Heart left ventricle (tissue), 13 donors: ENCODE results near the gene MAFG.

Experiments used
- POLR2A ChIP-seq, 2 donors: fragments of 450-650 bp; IDR thresholded peaks; one replicate each; pipeline ENCODE4 v1.6.1; 2017; ENCODE audit warnings: antibody characterized with exemption in 2 of 2, mild to moderate bottlenecking in 2 of 2, moderate library complexity in 2 of 2
- TF ChIP-seq, protein P1 (sequence below), 12 donors: fragments of 200-600 bp; sonication (generic) in 4 of 12; IDR thresholded peaks; one replicate each; pipeline versions ENCODE4 v1.5.0 to v1.8.0; 2018 to 2022; ENCODE audit warnings: antibody characterized with exemption in 12 of 12, mild to moderate bottlenecking in 5 of 12
- donor health status: ischemic (EF 13 %, LVEDD 7.1; RV severe dilation, severe dysfunction).
- donor health status: DM: no; HTN: yes; CAD: no.
- donor health status: DM: no; HTN: no; CAD: no.
- donor health status: ischemic (EF 25% LVEDD 6.9; RV normal size, moderate dysfunction).
- donor health status: ischemic (EF 25% LVEDD 5.7; RV mildly dilated, moderate dysfunction).
- donor health status: ischemic (EF 35%, LVEDD 5.7; RV mildly dilated, moderate dysfunction).
- donor health status: nonischemic (EF 11% LVEDD 7.7; RV severe dilation, severe dysfunction).
- donor health status: DM: yes; HTN: yes; CAD: no.
- donor health status: PGD.
- donor health status: ischemic (EF 29% LVEDD 5.4; RV normal size, mild dysfunction).
- donor health status: nonischemic (EF 23%, LVEDD 6.1; RV moderate dilation, normal function).

DNA sequence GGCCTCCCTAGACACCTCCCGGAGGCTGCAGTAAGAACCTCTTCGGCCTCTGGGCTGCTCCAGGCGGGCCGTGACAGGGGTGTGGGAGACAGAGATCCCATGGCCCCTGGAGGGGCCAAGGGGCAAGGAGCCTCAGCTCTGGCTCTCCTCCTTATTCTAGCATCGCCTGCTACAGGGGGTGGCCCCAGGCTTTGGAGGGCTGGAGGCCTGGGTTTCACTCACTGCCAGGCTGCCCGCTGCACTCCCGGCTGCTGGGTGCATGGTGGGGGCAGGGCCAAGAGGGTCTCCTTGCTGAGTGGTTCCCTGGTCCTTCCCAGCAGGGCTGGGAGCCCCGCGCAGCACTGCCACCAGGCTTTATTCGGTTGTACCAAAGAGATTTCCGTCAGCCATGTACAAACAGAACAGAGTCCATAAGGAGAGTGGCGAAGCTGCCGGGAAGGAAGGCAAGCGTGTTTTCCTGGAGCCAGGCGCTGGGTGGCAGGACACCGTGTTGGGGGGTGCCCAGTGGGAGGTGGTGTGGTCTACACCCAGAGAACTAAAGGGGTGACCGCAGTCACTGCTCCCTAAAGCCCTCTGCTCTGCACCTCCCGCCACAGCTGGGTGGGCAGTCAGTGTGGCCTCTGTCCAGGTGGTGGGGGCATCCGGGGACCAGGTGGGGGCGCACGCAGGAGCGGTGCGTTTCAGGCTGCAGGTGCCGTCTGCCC lies 23.5 kb downstream of the MAFG start:
- TF ChIP-seq, protein P1, sequence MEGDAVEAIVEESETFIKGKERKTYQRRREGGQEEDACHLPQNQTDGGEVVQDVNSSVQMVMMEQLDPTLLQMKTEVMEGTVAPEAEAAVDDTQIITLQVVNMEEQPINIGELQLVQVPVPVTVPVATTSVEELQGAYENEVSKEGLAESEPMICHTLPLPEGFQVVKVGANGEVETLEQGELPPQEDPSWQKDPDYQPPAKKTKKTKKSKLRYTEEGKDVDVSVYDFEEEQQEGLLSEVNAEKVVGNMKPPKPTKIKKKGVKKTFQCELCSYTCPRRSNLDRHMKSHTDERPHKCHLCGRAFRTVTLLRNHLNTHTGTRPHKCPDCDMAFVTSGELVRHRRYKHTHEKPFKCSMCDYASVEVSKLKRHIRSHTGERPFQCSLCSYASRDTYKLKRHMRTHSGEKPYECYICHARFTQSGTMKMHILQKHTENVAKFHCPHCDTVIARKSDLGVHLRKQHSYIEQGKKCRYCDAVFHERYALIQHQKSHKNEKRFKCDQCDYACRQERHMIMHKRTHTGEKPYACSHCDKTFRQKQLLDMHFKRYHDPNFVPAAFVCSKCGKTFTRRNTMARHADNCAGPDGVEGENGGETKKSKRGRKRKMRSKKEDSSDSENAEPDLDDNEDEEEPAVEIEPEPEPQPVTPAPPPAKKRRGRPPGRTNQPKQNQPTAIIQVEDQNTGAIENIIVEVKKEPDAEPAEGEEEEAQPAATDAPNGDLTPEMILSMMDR (IDR thresholded peaks at IDR 0.05): no peak
- no peak for TF ChIP-seq POLR2A (IDR thresholded peaks at IDR 0.05)
